ENCODE data around the gene GNPAT.

Gene GNPAT

GRCh38 chr1:231199868-231200267, 41.1 kb upstream of the GNPAT start:
- TF ChIP-seq CTCF (conservative IDR thresholded peaks at IDR 0.05): no peak
- no peak overlapping the region for H3K27ac ChIP-seq

- TF ChIP-seq CTCF (conservative IDR thresholded peaks at IDR 0.05): no peak
- no peak overlapping the region for H3K27ac ChIP-seq
These were observed 40.5 kb upstream of the GNPAT start for GRCh38 chr1:231200388-231201031.

GRCh38 chr1:231201375-231201978, 39.5 kb upstream of the GNPAT start:
- TF ChIP-seq CTCF (conservative IDR thresholded peaks at IDR 0.05): no peak
- no peak overlapping the region for H3K27ac ChIP-seq

- H3K27ac ChIP-seq: no peak overlapping the region
- TF ChIP-seq CTCF (conservative IDR thresholded peaks at IDR 0.05): no peak
These were observed 38.9 kb upstream of the GNPAT start for GRCh38 chr1:231201979-231202633.

- TF ChIP-seq CTCF (conservative IDR thresholded peaks at IDR 0.05): no peak
- H3K27ac ChIP-seq: no peak overlapping the region
These were observed 37.6 kb upstream of the GNPAT start for GRCh38 chr1:231203259-231204057.

GRCh38 chr1:231206856-231207255, 34.2 kb upstream of the GNPAT start:
- H3K27ac ChIP-seq: no peak overlapping the region

More at GRCh38 chr1:231206856-231207255, 34.2 kb upstream of the GNPAT start:
- no peak for TF ChIP-seq CTCF (conservative IDR thresholded peaks at IDR 0.05)

Measured in VCaP (cell line).